ENCODE measurements around the gene ENKUR.

DNA sequence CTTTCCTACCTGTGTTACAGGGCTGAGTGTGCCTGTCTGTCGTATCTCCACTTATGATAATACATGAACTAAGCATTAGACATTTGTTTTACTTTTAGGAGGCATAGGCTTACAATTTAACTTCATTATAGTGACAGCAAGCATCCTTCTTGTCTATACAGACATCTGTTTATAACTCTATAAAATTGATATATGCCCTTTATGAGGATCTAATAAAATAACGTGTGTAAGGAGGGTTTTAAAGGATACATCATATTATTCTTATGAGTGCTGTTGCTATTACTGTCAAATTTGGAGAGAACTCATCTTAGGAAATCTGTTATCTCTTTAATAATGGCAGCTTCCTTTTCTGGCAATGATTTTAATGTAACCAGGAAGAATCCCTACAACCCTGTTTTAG is 22.4 kb upstream of the ENKUR start:
- TF ChIP-seq, protein P1, sequence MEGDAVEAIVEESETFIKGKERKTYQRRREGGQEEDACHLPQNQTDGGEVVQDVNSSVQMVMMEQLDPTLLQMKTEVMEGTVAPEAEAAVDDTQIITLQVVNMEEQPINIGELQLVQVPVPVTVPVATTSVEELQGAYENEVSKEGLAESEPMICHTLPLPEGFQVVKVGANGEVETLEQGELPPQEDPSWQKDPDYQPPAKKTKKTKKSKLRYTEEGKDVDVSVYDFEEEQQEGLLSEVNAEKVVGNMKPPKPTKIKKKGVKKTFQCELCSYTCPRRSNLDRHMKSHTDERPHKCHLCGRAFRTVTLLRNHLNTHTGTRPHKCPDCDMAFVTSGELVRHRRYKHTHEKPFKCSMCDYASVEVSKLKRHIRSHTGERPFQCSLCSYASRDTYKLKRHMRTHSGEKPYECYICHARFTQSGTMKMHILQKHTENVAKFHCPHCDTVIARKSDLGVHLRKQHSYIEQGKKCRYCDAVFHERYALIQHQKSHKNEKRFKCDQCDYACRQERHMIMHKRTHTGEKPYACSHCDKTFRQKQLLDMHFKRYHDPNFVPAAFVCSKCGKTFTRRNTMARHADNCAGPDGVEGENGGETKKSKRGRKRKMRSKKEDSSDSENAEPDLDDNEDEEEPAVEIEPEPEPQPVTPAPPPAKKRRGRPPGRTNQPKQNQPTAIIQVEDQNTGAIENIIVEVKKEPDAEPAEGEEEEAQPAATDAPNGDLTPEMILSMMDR (IDR thresholded peaks at IDR 0.05), result no peak
- no peak for TF ChIP-seq POLR2A (IDR thresholded peaks at IDR 0.05)

Data from right lobe of liver (tissue), 4 donors.